Keratinocyte (primary cell): ENCODE results near the gene CDK12.

Source experiments
- CTCF ChIP-seq, 3 experiments: IDR thresholded peaks in 1 of 3; conservative IDR thresholded peaks in 1 of 3; optimal IDR thresholded peaks in 1 of 3; 2 replicates in 2 of 3; 3 replicates in 1 of 3; pipeline versions ENCODE3 to v1.5.1; 2011; ENCODE audit warnings: low read length in 3 of 3, mild to moderate bottlenecking in 3 of 3, moderate library complexity in 2 of 3, control low read depth in 1 of 3, inconsistent platforms in 1 of 3; ENCODE audit not compliant: insufficient read depth in 2 of 3; ENCODE audit errors: extremely low read depth in 1 of 3
- EZH2 ChIP-seq: IDR thresholded peaks from one replicate; pipeline ENCODE4 v1.6.1; 2012; ENCODE audit warnings: inconsistent platforms, mild to moderate bottlenecking, low read length, moderate library complexity

GRCh38 chr17:39576187-39576586, 114.9 kb downstream of the CDK12 start:
- TF ChIP-seq CTCF (optimal IDR thresholded peaks at IDR 0.05 in 1 of 3, IDR thresholded peaks at IDR 0.05 in 1 of 3, conservative IDR thresholded peaks at IDR 0.05 in 1 of 3; ENCODE audit: extremely low read depth in 1 of 3, insufficient read depth in 2 of 3, low read length in 3 of 3) (peak; percentile 56 to 77 (median 72)), EZH2 (no peak)
